ENCODE data around the gene PRDM8. TPM values are rescaled to one million over a fixed set of nuclear protein-coding genes. Genes with fewer than 3 reads are reported as not detected.
A peak's percentile ranks its signal among the peaks of the same experiment; 100 is the strongest.

The PRDM8 gene
- total RNA-seq, 1 donor from 2014 or later, result 2.6 TPM

GRCh38 chr4:80199947-80200346 is 2.6 kb downstream of the PRDM8 start:
- DNase-seq (ENCODE audit: low spot score), result no peak

GRCh38 chr4:80201252-80202151 is 4.2 kb downstream of the PRDM8 start:
- DNase-seq (ENCODE audit: low spot score), result no peak

GRCh38 chr4:80202190-80202711 is 4.9 kb downstream of the PRDM8 start:
- peak; percentile 95 for DNase-seq (ENCODE audit: low spot score)

GRCh38 chr4:80202741-80203553 is 5.6 kb downstream of the PRDM8 start:
- no peak for DNase-seq (ENCODE audit: low spot score)

- no peak for DNase-seq (ENCODE audit: low spot score)
These were observed 7.2 kb downstream of the PRDM8 start for GRCh38 chr4:80204433-80205011.

- no peak for DNase-seq (ENCODE audit: low spot score)
These were observed 8.8 kb downstream of the PRDM8 start for GRCh38 chr4:80206111-80206510.

GRCh38 chr4:80206521-80207171 is 9.3 kb downstream of the PRDM8 start:
- peak; percentile 75 for DNase-seq (ENCODE audit: low spot score)

- DNase-seq (ENCODE audit: low spot score), result peak; percentile 76
These were observed 9.9 kb downstream of the PRDM8 start for GRCh38 chr4:80207172-80207583.

- no peak for DNase-seq (ENCODE audit: low spot score)
These were observed 10.4 kb downstream of the PRDM8 start for GRCh38 chr4:80207664-80208063.

GRCh38 chr4:80208610-80209339 is 11.5 kb downstream of the PRDM8 start:
- DNase-seq (ENCODE audit: low spot score), result no peak

- DNase-seq (ENCODE audit: low spot score), result no peak
These were observed 12.0 kb downstream of the PRDM8 start for GRCh38 chr4:80209340-80209701.

- DNase-seq (ENCODE audit: low spot score), result no peak
These were observed 13.2 kb downstream of the PRDM8 start for GRCh38 chr4:80210549-80210948.

GRCh38 chr4:80213117-80213815 is 16.0 kb downstream of the PRDM8 start:
- DNase-seq (ENCODE audit: low spot score), result no peak

GRCh38 chr4:80215449-80216052 is 18.2 kb downstream of the PRDM8 start:
- no peak for DNase-seq (ENCODE audit: low spot score)

GRCh38 chr4:80216100-80216761 is 18.9 kb downstream of the PRDM8 start:
- no peak for DNase-seq (ENCODE audit: low spot score)

GRCh38 chr4:80219301-80220025 is 22.2 kb downstream of the PRDM8 start:
- no peak for DNase-seq (ENCODE audit: low spot score)

- DNase-seq (ENCODE audit: low spot score), result no peak
These were observed 23.4 kb downstream of the PRDM8 start for GRCh38 chr4:80220711-80221110.

GRCh38 chr4:80221161-80221560 is 23.9 kb downstream of the PRDM8 start:
- DNase-seq (ENCODE audit: low spot score), result no peak

Measured in mesenteric fat pad (tissue), 1 donor.